CD14-positive monocyte (primary cell): ENCODE measurements around the gene TAX1BP1. TPM values are rescaled to one million over a fixed set of nuclear protein-coding genes. Genes with fewer than 3 reads are reported as not detected.

Source experiments
- DNase-seq, 3 donors: peaks; one replicate each; pipeline ENCODE4 v3.0.0-alpha.2; 2011 to 2022
- H2AFZ ChIP-seq: 2 replicates; pipeline ENCODE4 v1.6.0; 2012; ENCODE audit warnings: mild to moderate bottlenecking, low read depth, low read length, inconsistent platforms; ENCODE audit not compliant: insufficient read depth, poor library complexity, severe bottlenecking
- H3K27ac ChIP-seq, 2 donors: 1 replicate in 1 of 2; 2 replicates in 1 of 2; pipeline ENCODE4 v1.5.1; 2012 to 2013; ENCODE audit warnings: low read length in 2 of 2, control low read depth in 1 of 2, inconsistent platforms in 1 of 2, low read depth in 1 of 2, mild to moderate bottlenecking in 1 of 2
- H3K27me3 ChIP-seq, 2 donors: one replicate each; pipeline versions ENCODE4 v1.6.0 to v1.6.1; 2011 to 2013; ENCODE audit warnings: low read length in 2 of 2; ENCODE audit not compliant: control insufficient read depth in 2 of 2, insufficient read depth in 2 of 2
- H3K36me3 ChIP-seq, 2 donors: replicated peaks in 1 of 2; 1 replicate in 1 of 2; 2 replicates in 1 of 2; pipeline versions ENCODE4 v1.5.1 to v1.6.1; 2012 to 2013; ENCODE audit warnings: low read length in 2 of 2, control low read depth in 1 of 2, inconsistent platforms in 1 of 2, mild to moderate bottlenecking in 1 of 2; ENCODE audit not compliant: insufficient read depth in 2 of 2, control insufficient read depth in 1 of 2
- H3K4me1 ChIP-seq, 2 donors: 1 replicate in 1 of 2; 2 replicates in 1 of 2; pipeline versions ENCODE4 v1.5.1 to v1.6.1; 2012 to 2013; ENCODE audit warnings: low read length in 2 of 2, control low read depth in 1 of 2, inconsistent platforms in 1 of 2, mild to moderate bottlenecking in 1 of 2, moderate library complexity in 1 of 2; ENCODE audit not compliant: insufficient read depth in 2 of 2, control insufficient read depth in 1 of 2
- H3K4me2 ChIP-seq: replicated peaks from 2 replicates; pipeline ENCODE3; 2012; ENCODE audit warnings: low read length, moderate library complexity, mild to moderate bottlenecking; ENCODE audit not compliant: poor library complexity, severe bottlenecking; ENCODE audit errors: extremely low read depth
- H3K4me3 ChIP-seq, 3 experiments: fragments of 200-600 bp in 1 of 3; sonication (generic) in 1 of 3; replicated peaks in 1 of 3; 1 replicate in 2 of 3; 2 replicates in 1 of 3; pipeline ENCODE4 v1.5.1; 2011 to 2013; ENCODE audit warnings: low read length in 3 of 3, mild to moderate bottlenecking in 3 of 3, control low read depth in 2 of 3, low read depth in 2 of 3, inconsistent platforms in 1 of 3, moderate library complexity in 1 of 3
- H3K79me2 ChIP-seq: 2 replicates; pipeline ENCODE4 v1.6.0; 2012; ENCODE audit warnings: mild to moderate bottlenecking, control low read depth, inconsistent platforms, low read length, moderate library complexity; ENCODE audit not compliant: insufficient read depth
- H3K9ac ChIP-seq: 2 replicates; pipeline ENCODE4 v1.6.0; 2017; ENCODE audit warnings: low read length, mild to moderate bottlenecking; ENCODE audit not compliant: insufficient read depth, poor library complexity, severe bottlenecking
- H3K9me3 ChIP-seq, 2 donors: replicated peaks in 1 of 2; 1 replicate in 1 of 2; 2 replicates in 1 of 2; pipeline versions ENCODE4 v1.5.1 to v1.6.1; 2012 to 2013; ENCODE audit warnings: low read length in 2 of 2, control low read depth in 1 of 2; ENCODE audit not compliant: control insufficient read depth in 1 of 2, insufficient read depth in 1 of 2
- H4K20me1 ChIP-seq: 2 replicates; pipeline ENCODE4 v1.6.0; 2012; ENCODE audit warnings: mild to moderate bottlenecking, low read length, control low read depth, moderate library complexity; ENCODE audit not compliant: insufficient read depth
- H3K27ac Mint-ChIP-seq, 7 donors: one replicate each; pipeline ENCODE4 v1.8.0; 2020; ENCODE audit warnings: mild to moderate bottlenecking in 7 of 7, mixed read lengths in 7 of 7, moderate library complexity in 6 of 7, inconsistent platforms in 2 of 7
- H3K27me3 Mint-ChIP-seq, 3 donors: one replicate each; pipeline ENCODE4 v1.8.0; 2021 to 2022; ENCODE audit warnings: low read depth in 3 of 3, mild to moderate bottlenecking in 3 of 3, mixed read lengths in 3 of 3, moderate library complexity in 3 of 3, inconsistent platforms in 1 of 3
- H3K36me3 Mint-ChIP-seq, 2 donors: one replicate each; pipeline ENCODE4 v1.8.0; 2020; ENCODE audit warnings: mixed read lengths in 2 of 2, inconsistent platforms in 1 of 2, mild to moderate bottlenecking in 1 of 2
- H3K4me1 Mint-ChIP-seq: one replicate; pipeline ENCODE4 v1.8.0; 2020; ENCODE audit warnings: mild to moderate bottlenecking, mixed read lengths
- H3K4me3 Mint-ChIP-seq, 2 donors: one replicate each; pipeline ENCODE4 v1.8.0; 2020; ENCODE audit warnings: mild to moderate bottlenecking in 2 of 2, mixed read lengths in 2 of 2, moderate library complexity in 1 of 2
- H3K9me3 Mint-ChIP-seq, 7 donors: one replicate each; pipeline ENCODE4 v1.8.0; 2020 to 2022; ENCODE audit warnings: mixed read lengths in 7 of 7, mild to moderate bottlenecking in 6 of 7, moderate library complexity in 6 of 7, inconsistent platforms in 2 of 7
- WGBS: methylation state at CpG from one replicate; pipeline ENCODE4 v1.1.5; 2013; ENCODE audit warnings: missing lambda C conversion rate; ENCODE audit not compliant: insufficient coverage; 5-methylcytosine and 5-hydroxymethylcytosine counted together
- intact Hi-C, 2 donors: fragments of 100-400 bp; cut with micrococcal nuclease; formaldehyde crosslinking; loops; one replicate each; pipeline versions ENCODE4 v1.15.0 to v1.15.1; 2023
- polyA plus RNA-seq, 3 donors: library from polyadenylated mRNA; depleted of rRNA in 1 of 3; unstranded in 2 of 3; stranded (reverse) in 1 of 3; fragments of 300-500 nt in 2 of 3; fragments of >200 nt in 1 of 3; fragmentation: Illumina TruSeq in 2 of 3; gene quantifications; 1 replicate in 2 of 3; 2 replicates in 1 of 3; pipeline ENCODE4 v1.2.3, GENCODE V29; 2012 to 2021
- TF ChIP-seq, protein P1 (sequence below): fragments of 200-600 bp; IDR thresholded peaks from one replicate; pipeline ENCODE4 v1.8.0; 2022; ENCODE audit warnings: antibody characterized with exemption, mild to moderate bottlenecking

Gene TAX1BP1
- polyA plus RNA-seq, 3 donors = 62.6 to 106 (median 85.3) TPM

DNA sequence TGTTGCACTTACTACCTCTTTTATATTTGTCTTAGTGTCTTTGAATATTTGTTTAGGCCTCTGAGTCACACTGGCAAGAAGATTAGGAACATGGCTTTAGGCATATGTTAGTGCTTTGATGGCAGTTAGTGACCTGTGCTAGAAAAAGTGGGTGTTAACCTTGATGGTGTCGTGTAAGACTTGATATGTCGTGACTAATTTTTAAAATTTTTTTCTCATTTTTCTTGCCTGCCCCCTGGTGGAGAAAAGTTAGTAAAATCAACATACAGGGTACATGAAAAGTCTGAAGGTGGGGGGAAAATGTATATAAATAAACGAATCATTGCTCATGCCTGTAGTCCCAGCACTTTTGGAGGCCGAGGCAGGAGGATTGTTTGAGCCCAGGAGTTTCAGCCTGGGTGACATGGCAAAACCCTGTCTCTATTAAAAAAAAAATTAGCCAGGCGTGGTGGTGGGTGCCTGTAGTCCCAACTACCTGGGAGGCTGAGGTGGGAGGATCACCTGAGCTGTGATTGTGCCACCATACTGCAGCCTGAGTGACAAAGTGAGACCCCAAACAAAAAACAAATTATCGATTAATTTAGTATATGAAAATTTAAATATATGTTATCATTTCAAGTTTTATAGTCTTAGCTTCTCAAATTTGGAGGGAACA lies 44.6 kb downstream of the TAX1BP1 start:
- no peaks in the 10 kb centered on the region for H3K9me3 Mint-ChIP-seq
- Histone ChIP-seq H3K9me3 (no peaks in the 10 kb centered on the region), H2AFZ (no peak overlapping the region), H3K36me3 (peaks cover 44 to 64% of the 10 kb centered on the region in 2 donors), H3K27me3 (no peaks in the 10 kb centered on the region), H3K9ac (no peak overlapping the region), H4K20me1 (peaks cover 57% of the 10 kb centered on the region), H3K4me2 (no peak overlapping the region), H3K79me2 (no peaks in the 10 kb centered on the region), H3K27ac (no peak overlapping the region), H3K4me3 (no peak overlapping the region), H3K4me1 (no peaks in the 10 kb centered on the region)
- peak; percentile 23 to 41 (median 24) for DNase-seq
- peak overlapping the region in 1 of 7 donors; percentile 47 for H3K27ac Mint-ChIP-seq
- intact Hi-C loops = loop anchor here (10.0 kb wide), 1 partner anchor 590 kb away; no protein-coding TSS in a partner anchor
- WGBS = 57% methylated on average over 2 of the region's 6 CpGs
- no peak overlapping the region for H3K4me3 Mint-ChIP-seq
- H3K27me3 Mint-ChIP-seq = peaks cover 0 to 1% (median 0%) of the 10 kb centered on the region in 3 donors
- peaks cover 54 to 59% of the 10 kb centered on the region in 2 donors for H3K36me3 Mint-ChIP-seq
- no peaks in the 10 kb centered on the region for H3K4me1 Mint-ChIP-seq
- TF ChIP-seq, protein P1, sequence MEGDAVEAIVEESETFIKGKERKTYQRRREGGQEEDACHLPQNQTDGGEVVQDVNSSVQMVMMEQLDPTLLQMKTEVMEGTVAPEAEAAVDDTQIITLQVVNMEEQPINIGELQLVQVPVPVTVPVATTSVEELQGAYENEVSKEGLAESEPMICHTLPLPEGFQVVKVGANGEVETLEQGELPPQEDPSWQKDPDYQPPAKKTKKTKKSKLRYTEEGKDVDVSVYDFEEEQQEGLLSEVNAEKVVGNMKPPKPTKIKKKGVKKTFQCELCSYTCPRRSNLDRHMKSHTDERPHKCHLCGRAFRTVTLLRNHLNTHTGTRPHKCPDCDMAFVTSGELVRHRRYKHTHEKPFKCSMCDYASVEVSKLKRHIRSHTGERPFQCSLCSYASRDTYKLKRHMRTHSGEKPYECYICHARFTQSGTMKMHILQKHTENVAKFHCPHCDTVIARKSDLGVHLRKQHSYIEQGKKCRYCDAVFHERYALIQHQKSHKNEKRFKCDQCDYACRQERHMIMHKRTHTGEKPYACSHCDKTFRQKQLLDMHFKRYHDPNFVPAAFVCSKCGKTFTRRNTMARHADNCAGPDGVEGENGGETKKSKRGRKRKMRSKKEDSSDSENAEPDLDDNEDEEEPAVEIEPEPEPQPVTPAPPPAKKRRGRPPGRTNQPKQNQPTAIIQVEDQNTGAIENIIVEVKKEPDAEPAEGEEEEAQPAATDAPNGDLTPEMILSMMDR = peak; percentile 75

DNA sequence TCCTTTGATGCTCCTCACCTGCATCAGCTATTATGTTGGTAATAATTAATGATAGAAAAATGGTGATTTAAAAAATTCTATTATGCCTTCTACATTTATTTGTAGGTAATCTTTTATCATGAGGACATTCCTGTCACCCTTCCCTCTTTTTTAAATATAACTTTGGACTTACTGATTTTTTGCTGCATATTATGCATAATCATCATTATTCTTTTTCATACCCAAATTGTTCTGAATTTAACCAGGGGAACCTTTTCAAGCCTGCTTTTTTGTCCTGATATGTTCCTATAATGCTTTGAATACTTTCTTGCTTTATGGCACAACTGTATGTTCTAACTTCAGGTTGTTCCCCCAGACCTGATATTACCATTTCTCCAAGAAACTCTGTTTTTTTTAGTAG lies 48.5 kb downstream of the TAX1BP1 start:
- TF ChIP-seq, protein P1 = no peak
- no peak overlapping the region for H3K4me3 ChIP-seq
- H3K79me2 ChIP-seq = no peaks in the 10 kb centered on the region
- Mint-ChIP-seq H3K27me3 (peaks cover 0 to 1% (median 0%) of the 10 kb centered on the region in 3 donors), H3K36me3 (peaks cover 74 to 77% of the 10 kb centered on the region in 2 donors), H3K4me1 (no peaks in the 10 kb centered on the region), H3K27ac (no peak overlapping the region), H3K9me3 (no peaks in the 10 kb centered on the region), H3K4me3 (no peak overlapping the region)
- no peak overlapping the region for H3K27ac ChIP-seq
- H4K20me1 ChIP-seq = peaks cover 43% of the 10 kb centered on the region
- H3K9ac ChIP-seq = no peak overlapping the region
- no peak for DNase-seq
- H3K36me3 ChIP-seq = peaks cover 63 to 73% of the 10 kb centered on the region in 2 donors
- no peaks in the 10 kb centered on the region for H3K27me3 ChIP-seq
- no peaks in the 10 kb centered on the region for H3K4me1 ChIP-seq
- no peaks in the 10 kb centered on the region for H3K9me3 ChIP-seq
- intact Hi-C loops = loop anchor here (10.0 kb wide), 1 partner anchor 594 kb away; no protein-coding TSS in a partner anchor
- no peak overlapping the region for H2AFZ ChIP-seq
- no peak overlapping the region for H3K4me2 ChIP-seq
